ENCODE measurements around the gene TEAD1.

DNA sequence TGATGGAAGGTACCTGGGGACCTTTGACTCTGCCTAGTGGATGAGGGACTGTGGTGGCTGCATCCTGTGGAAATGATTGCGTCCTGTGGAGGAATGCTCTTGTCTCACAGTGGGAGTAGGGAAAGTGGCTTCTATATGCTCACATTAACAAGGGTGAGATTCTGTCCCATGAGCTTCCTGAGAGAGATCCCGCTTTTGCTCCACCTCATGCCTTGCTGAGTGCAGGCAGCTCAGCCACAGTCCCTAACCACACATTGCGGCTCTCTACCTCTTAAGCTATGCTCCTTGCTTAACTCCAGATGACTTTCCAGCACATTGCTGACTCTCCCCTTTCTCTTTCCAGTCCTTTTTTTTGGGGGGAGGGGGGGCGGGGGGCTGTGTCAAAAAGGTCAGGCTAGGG is 45.0 kb downstream of the TEAD1 start:
- TF ChIP-seq CTCF (IDR thresholded peaks at IDR 0.05) = no peak
- no peak for TF ChIP-seq JUN (IDR thresholded peaks at IDR 0.05)
- no peak for TF ChIP-seq EP300 (IDR thresholded peaks at IDR 0.05)
- TF ChIP-seq, protein P1, sequence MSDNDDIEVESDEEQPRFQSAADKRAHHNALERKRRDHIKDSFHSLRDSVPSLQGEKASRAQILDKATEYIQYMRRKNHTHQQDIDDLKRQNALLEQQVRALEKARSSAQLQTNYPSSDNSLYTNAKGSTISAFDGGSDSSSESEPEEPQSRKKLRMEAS (IDR thresholded peaks at IDR 0.05) = no peak
- TF ChIP-seq NFE2L2 (conservative IDR thresholded peaks at IDR 0.05; ENCODE audit: low read length) = no peak
- TF ChIP-seq CHD4 (IDR thresholded peaks at IDR 0.05; ENCODE audit: borderline replicate concordance) = no peak
- no peak for TF ChIP-seq JUNB (IDR thresholded peaks at IDR 0.05)
- no peak for TF ChIP-seq MAFK (IDR thresholded peaks at IDR 0.05; ENCODE audit: partially characterized antibody)
- no peak for TF ChIP-seq POLR2A (IDR thresholded peaks at IDR 0.05; ENCODE audit: low read length)
- no peak for TF ChIP-seq REST (IDR thresholded peaks at IDR 0.05)
- TF ChIP-seq CEBPB (IDR thresholded peaks at IDR 0.05) = no peak

All from A549 (cell line).